ENCODE measurements around the gene ATG10.

GRCh38 chr5:81972492-81972783 lies 615 bp downstream of the ATG10 start:
- TF ChIP-seq CTCF (IDR thresholded peaks at IDR 0.05) (no peak), EP300 (IDR thresholded peaks at IDR 0.05) (no peak), POLR2A (IDR thresholded peaks at IDR 0.05) (no peak)

Data from suprapubic skin (tissue), 3 donors.